Right ventricle myocardium inferior (tissue), 1 donor: ENCODE data around the gene CACNG7. TPM values are rescaled to one million over a fixed set of nuclear protein-coding genes. Genes with fewer than 3 reads are reported as not detected.
A peak's percentile ranks its signal among the peaks of the same experiment; 100 is the strongest.

ENCODE experiments used
- ATAC-seq: fragments of 200-7000 bp; cut with Tn5 transposase; one replicate; pipeline ENCODE4 v1.9.1; 2020; ENCODE audit warnings: mild to moderate bottlenecking, moderate library complexity
- DNase-seq: peaks from one replicate; pipeline ENCODE4 v3.0.0; 2021; ENCODE audit errors: missing footprints
- intact Hi-C: fragments of 100-400 bp; cut with DNase I; formaldehyde crosslinking; loops from one replicate; pipeline ENCODE4 v1.11.0; 2022
- total RNA-seq: library from RNA; stranded (reverse); fragmentation: NEBNext Ultra II Directional; extraction: Animal tissue kit (Norgen Biotek cat#: 25700); gene quantifications from one replicate; pipeline ENCODE4 v1.2.1, GENCODE V29; 2021
- donor health status: DM: no; HTN: yes; CAD: no; lungs with severe emphysema.

CACNG7 gene
- total RNA-seq, 1 donor from 2014 or later = not detected

GRCh38 chr19:53875602-53876325 lies 33.3 kb upstream of the CACNG7 start:
- intact Hi-C loops = loop anchor here (10.0 kb wide), 1 partner anchor 229 kb away; the partner anchor contains the start of genes NDUFA3 and OSCAR
- DNase-seq = no peak
- ATAC-seq = no peak

DNA sequence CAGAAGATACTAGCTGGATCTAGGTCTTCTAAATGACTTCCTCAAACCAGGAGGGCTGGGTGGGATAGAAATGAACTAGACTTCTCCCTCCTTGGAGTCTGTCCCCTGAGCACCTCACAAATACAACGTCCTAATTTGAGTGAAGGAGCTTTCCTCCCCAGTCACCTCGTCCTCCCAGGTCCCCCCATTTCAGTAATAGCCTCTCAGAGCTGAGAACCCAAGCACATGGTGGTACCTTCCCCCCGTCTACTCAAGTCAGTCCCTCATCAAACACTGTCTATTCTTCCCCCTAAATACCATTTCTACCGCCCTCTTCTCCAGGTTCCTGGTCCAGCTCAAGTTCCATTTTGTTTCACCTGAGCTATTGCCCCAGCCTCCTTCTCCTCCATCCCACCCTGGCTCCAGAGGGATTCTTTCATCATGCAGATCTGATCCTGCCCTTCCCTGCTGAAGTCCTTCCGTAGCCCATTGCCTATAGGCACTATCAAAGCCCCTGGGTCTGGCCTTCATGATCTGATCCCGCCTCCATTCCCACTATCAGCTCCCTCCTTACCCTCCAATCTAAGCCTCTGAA lies 32.3 kb upstream of the CACNG7 start:
- DNase-seq (no peak), ATAC-seq (no peak)
- intact Hi-C loops = loop anchor here (10.0 kb wide), 1 partner anchor 228 kb away; the partner anchor contains the start of genes NDUFA3 and OSCAR

GRCh38 chr19:53877361-53877766 lies 31.7 kb upstream of the CACNG7 start:
- intact Hi-C loops = loop anchor here (10.0 kb wide), 1 partner anchor 227 kb away; the partner anchor contains the start of genes NDUFA3 and OSCAR
- no peak for ATAC-seq
- DNase-seq = no peak

GRCh38 chr19:53878776-53879139 lies 30.3 kb upstream of the CACNG7 start:
- DNase-seq = no peak
- no peak for ATAC-seq
- intact Hi-C loops = loop anchor here (10.0 kb wide), 1 partner anchor 226 kb away; the partner anchor contains the start of genes NDUFA3 and OSCAR

- intact Hi-C loops = loop anchor here (10.0 kb wide), 1 partner anchor 225 kb away; the partner anchor contains the start of genes NDUFA3 and OSCAR
- peak; percentile 96 for DNase-seq
- ATAC-seq = peak; percentile 99
These were observed 29.7 kb upstream of the CACNG7 start for GRCh38 chr19:53879140-53880081.

- ATAC-seq = no peak
- intact Hi-C loops = no loop called here
These were observed 28.2 kb upstream of the CACNG7 start for GRCh38 chr19:53880711-53881481.

GRCh38 chr19:53881482-53882390 lies 27.3 kb upstream of the CACNG7 start, which contains the start of gene PRKCG:
Gene PRKCG, plus strand, starts transcription at chr19:53882197. Its CDS starts 298 bp downstream, at chr19:53882495.
- DNase-seq = peak; percentile 81
- intact Hi-C loops = loop anchor here (1.0 kb wide), 1 partner anchor 39 kb away; no protein-coding TSS in a partner anchor
- no peak for ATAC-seq

More at GRCh38 chr19:53880711-53881481, 28.2 kb upstream of the CACNG7 start:
- DNase-seq = no peak

DNA sequence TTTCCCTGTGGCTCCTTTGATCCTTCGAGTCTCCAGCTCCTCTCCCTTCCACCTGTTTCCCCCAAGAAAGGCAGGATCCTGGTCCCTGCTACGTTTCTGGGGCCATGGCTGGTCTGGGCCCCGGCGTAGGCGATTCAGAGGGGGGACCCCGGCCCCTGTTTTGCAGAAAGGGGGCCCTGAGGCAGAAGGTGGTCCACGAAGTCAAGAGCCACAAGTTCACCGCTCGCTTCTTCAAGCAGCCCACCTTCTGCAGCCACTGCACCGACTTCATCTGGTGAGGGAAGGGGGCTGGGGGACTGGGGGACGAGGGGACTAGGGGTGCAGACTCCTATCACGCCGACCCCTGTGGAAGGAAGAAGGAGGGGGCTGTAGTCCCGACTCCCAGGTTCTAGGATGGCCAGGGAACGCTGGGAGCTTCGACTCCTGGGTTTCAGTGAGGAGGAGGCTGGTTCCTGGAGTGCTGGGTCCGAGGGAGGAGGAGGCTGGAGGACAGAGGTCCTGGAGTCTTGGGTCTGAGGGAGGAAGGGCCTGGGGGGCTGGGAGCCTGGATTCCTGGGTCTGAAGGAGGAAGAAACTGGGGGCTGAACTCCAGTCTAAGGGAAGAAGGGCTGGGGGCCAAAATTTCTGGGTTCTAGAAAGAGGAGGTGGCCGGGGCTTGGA lies 26.6 kb upstream of the CACNG7 start:
- no peak for ATAC-seq
- DNase-seq = no peak
- intact Hi-C loops = loop anchor here (1.0 kb wide), 1 partner anchor 40 kb away; no protein-coding TSS in a partner anchor

DNA sequence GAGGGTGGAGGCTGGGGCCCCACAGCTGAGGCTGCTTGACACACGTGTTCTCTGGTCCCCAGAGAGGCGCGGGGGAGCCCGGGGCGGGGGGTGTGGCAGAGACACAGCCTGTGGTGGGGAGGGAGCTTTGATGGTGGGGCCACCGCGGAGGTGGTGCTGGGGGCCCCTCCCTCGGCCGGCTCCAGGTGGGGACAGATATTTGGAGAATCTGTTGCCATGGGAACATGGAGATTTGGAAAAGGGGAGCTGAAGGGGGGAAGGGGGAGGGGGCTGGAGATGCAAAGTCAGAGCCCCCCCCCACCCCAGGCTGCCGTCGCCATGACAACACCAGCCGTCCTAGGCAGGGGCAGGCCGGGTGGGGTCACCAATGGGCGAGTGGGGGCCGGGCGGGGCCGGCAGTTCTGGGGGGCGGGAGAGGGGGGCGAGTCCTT lies 25.8 kb upstream of the CACNG7 start:
- no peak for DNase-seq
- no peak for ATAC-seq
- intact Hi-C loops = no loop called here

DNA sequence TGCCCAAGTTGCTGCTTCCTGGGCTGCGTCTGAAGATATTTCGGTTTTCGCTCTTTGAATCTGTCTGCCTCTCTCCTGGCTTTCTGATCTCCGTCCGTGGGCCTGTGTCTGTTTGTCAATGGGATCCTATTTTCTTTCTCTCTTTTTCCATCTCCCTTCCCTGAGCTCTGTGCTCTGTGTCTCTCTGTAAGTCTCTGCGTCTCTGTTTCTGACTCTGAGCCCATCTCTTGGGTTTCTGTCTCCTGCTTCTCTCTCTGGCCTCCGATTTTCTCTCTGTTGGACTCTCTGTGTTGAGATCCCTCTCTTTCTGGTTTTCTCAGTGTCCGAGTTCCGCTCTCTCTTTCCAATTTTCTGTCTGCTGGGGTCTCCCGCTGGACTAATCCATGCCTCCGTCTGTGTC lies 25.3 kb upstream of the CACNG7 start:
- ATAC-seq (no peak), DNase-seq (no peak)
- intact Hi-C loops = no loop called here

GRCh38 chr19:53884256-53884655 lies 24.8 kb upstream of the CACNG7 start:
- intact Hi-C loops = no loop called here
- no peak for DNase-seq
- ATAC-seq = no peak

GRCh38 chr19:53885036-53885435 lies 24.0 kb upstream of the CACNG7 start:
- DNase-seq (no peak), ATAC-seq (no peak)
- intact Hi-C loops = no loop called here

DNA sequence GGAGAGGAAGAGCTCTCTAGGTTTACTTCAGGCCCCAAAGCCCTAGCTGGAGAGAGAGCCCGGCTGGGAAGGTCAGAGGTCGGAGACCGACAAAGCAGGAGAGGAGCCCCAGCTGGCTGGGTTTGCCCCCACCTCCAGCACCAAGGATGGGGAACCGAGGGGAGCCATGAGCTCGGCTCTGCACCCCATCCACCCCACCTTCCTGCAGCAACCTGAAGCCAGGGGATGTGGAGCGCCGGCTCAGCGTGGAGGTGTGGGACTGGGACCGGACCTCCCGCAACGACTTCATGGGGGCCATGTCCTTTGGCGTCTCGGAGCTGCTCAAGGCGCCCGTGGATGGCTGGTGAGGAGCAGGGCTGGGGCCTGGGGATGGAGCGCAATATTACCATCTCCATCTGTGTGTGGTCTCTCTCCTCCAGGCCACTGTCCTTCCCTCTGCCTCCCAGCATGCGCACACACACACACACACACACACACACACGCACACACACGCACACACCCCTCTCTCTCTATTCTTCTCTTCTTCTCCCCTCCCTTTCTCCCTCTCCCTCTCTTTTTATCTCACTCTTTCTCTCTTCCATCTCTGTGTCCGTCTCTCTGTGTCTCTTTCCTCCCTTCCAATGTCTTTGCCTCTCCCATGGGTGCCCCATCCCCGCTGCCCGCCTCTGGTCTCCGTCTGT lies 16.6 kb upstream of the CACNG7 start:
- intact Hi-C loops = no loop called here
- ATAC-seq (no peak), DNase-seq (no peak)

- ATAC-seq = no peak
- no peak for DNase-seq
- intact Hi-C loops = no loop called here
These were observed 16.1 kb upstream of the CACNG7 start for GRCh38 chr19:53892981-53893325.

DNA sequence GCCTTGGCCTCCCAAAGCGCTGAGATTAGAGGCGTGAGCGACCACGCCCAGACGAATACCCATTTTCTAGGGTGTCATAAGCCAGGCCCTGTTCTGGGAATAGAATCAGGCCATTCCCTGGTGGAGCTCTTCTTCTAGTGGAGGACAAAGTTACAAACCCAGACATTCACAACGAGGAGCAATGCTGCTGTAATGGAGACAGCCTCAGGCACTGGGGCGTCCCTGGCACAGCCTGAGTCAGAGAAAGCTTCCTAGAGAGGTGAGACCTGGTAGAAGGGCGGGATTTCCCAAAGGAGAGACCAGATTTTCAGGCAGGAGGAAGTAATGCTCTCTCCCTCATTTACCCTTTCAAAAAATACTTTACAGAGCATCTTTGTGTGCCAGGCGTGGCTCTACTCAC lies 14.4 kb upstream of the CACNG7 start:
- DNase-seq (no peak), ATAC-seq (no peak)
- intact Hi-C loops = no loop called here

GRCh38 chr19:53896682-53897081 lies 12.4 kb upstream of the CACNG7 start:
- intact Hi-C loops = no loop called here
- no peak for ATAC-seq
- DNase-seq = no peak
